Skeletal muscle satellite cell (primary cell): ENCODE data around the gene COA3.

Experiments used
- H3K27me3 ChIP-seq: 2 replicates; pipeline ENCODE4 v1.7.0; 2013; ENCODE audit warnings: low read length; ENCODE audit not compliant: control insufficient read depth, insufficient read depth
- H3K36me3 ChIP-seq: 2 replicates; pipeline ENCODE4 v1.7.0; 2013; ENCODE audit warnings: mild to moderate bottlenecking, control low read depth, low read length; ENCODE audit not compliant: insufficient read depth
- H3K4me1 ChIP-seq: 2 replicates; pipeline ENCODE4 v1.7.0; 2013; ENCODE audit warnings: low read length; ENCODE audit not compliant: control insufficient read depth, insufficient read depth
- H3K4me2 ChIP-seq: 2 replicates; pipeline ENCODE4 v1.7.0; 2013; ENCODE audit warnings: mild to moderate bottlenecking, low read length
- H3K4me3 ChIP-seq: 2 replicates; pipeline ENCODE4 v1.7.0; 2013; ENCODE audit warnings: low read length
- H3K9ac ChIP-seq: 2 replicates; pipeline ENCODE4 v1.7.0; 2013; ENCODE audit warnings: mild to moderate bottlenecking, low read depth, low read length, moderate library complexity
- H3K9me3 ChIP-seq: replicated peaks from 2 replicates; pipeline ENCODE4 v1.7.0; 2013; ENCODE audit warnings: mild to moderate bottlenecking, control low read depth, low read length

The COA3 gene

GRCh38 chr17:42833767-42834422 is 35.4 kb upstream of the COA3 start:
- H3K9ac ChIP-seq: peak overlapping the region; percentile 99
- H3K4me1 ChIP-seq: peaks cover 14% of the 10 kb centered on the region
- H3K36me3 ChIP-seq: peaks cover 32% of the 10 kb centered on the region
- H3K27me3 ChIP-seq: no peaks in the 10 kb centered on the region
- no peaks in the 10 kb centered on the region for H3K9me3 ChIP-seq
- H3K4me2 ChIP-seq: peak overlapping the region; percentile 91
- peak overlapping the region; percentile 92 for H3K4me3 ChIP-seq

- no peaks in the 10 kb centered on the region for H3K27me3 ChIP-seq
- H3K4me3 ChIP-seq: peak within 1 kb of the TSS; percentile 92
- peaks cover 14% of the 10 kb centered on the region for H3K4me1 ChIP-seq
- H3K4me2 ChIP-seq: peak within 1 kb of the TSS; percentile 91
- no peaks in the 10 kb centered on the region for H3K9me3 ChIP-seq
- peak within 1 kb of the TSS; percentile 99 for H3K9ac ChIP-seq
- H3K36me3 ChIP-seq: peaks cover 25% of the 10 kb centered on the region
Measured at GRCh38 chr17:42832934-42833766, 34.6 kb upstream of the COA3 start, which contains the start of gene PSME3. Gene PSME3 (plus strand): TSS chr17:42833397. CDS start chr17:42833632, 235 bp downstream.

GRCh38 chr17:42832213-42832933 is 33.9 kb upstream of the COA3 start:
- H3K9me3 ChIP-seq: no peaks in the 10 kb centered on the region
- peak overlapping the region; percentile 99 for H3K9ac ChIP-seq
- H3K36me3 ChIP-seq: peaks cover 18% of the 10 kb centered on the region
- peak overlapping the region; percentile 92 for H3K4me3 ChIP-seq
- H3K27me3 ChIP-seq: no peaks in the 10 kb centered on the region
- peak overlapping the region; percentile 91 for H3K4me2 ChIP-seq
- peaks cover 14% of the 10 kb centered on the region for H3K4me1 ChIP-seq

- no peak overlapping the region for H3K4me2 ChIP-seq
- peaks cover 14% of the 10 kb centered on the region for H3K4me1 ChIP-seq
- H3K36me3 ChIP-seq: peaks cover 9% of the 10 kb centered on the region
- H3K9ac ChIP-seq: no peak overlapping the region
- no peak overlapping the region for H3K4me3 ChIP-seq
- no peaks in the 10 kb centered on the region for H3K27me3 ChIP-seq
- H3K9me3 ChIP-seq: no peaks in the 10 kb centered on the region
Measured at GRCh38 chr17:42830971-42831370, 32.5 kb upstream of the COA3 start.

GRCh38 chr17:42827472-42827871 is 29.0 kb upstream of the COA3 start:
- Histone ChIP-seq H3K9me3 (no peaks in the 10 kb centered on the region), H3K4me1 (peaks cover 15% of the 10 kb centered on the region), H3K36me3 (no peaks in the 10 kb centered on the region), H3K9ac (no peak overlapping the region), H3K4me2 (no peak overlapping the region), H3K4me3 (no peak overlapping the region), H3K27me3 (no peaks in the 10 kb centered on the region)

- Histone ChIP-seq H3K4me3 (no peak overlapping the region), H3K9me3 (no peaks in the 10 kb centered on the region), H3K4me1 (peaks cover 12% of the 10 kb centered on the region), H3K9ac (no peak overlapping the region), H3K36me3 (peaks cover 38% of the 10 kb centered on the region), H3K4me2 (no peak overlapping the region), H3K27me3 (no peaks in the 10 kb centered on the region)
Measured at GRCh38 chr17:42821176-42821575, 22.7 kb upstream of the COA3 start.

- no peak overlapping the region for H3K4me3 ChIP-seq
- no peak overlapping the region for H3K4me2 ChIP-seq
- H3K4me1 ChIP-seq: peaks cover 22% of the 10 kb centered on the region
- no peak overlapping the region for H3K9ac ChIP-seq
- no peaks in the 10 kb centered on the region for H3K27me3 ChIP-seq
- H3K36me3 ChIP-seq: peaks cover 49% of the 10 kb centered on the region
- no peaks in the 10 kb centered on the region for H3K9me3 ChIP-seq
Measured at GRCh38 chr17:42819939-42820535, 21.5 kb upstream of the COA3 start.

GRCh38 chr17:42818379-42818778 is 19.9 kb upstream of the COA3 start:
- Histone ChIP-seq H3K4me2 (no peak overlapping the region), H3K27me3 (no peaks in the 10 kb centered on the region), H3K4me1 (peaks cover 27% of the 10 kb centered on the region), H3K9ac (no peak overlapping the region), H3K36me3 (peaks cover 64% of the 10 kb centered on the region), H3K9me3 (no peaks in the 10 kb centered on the region), H3K4me3 (no peak overlapping the region)

GRCh38 chr17:42817866-42818265 is 19.4 kb upstream of the COA3 start:
- H3K4me1 ChIP-seq: peaks cover 23% of the 10 kb centered on the region
- no peaks in the 10 kb centered on the region for H3K9me3 ChIP-seq
- H3K4me2 ChIP-seq: no peak overlapping the region
- H3K36me3 ChIP-seq: peaks cover 64% of the 10 kb centered on the region
- no peaks in the 10 kb centered on the region for H3K27me3 ChIP-seq
- no peak overlapping the region for H3K4me3 ChIP-seq
- no peak overlapping the region for H3K9ac ChIP-seq

- Histone ChIP-seq H3K9me3 (no peaks in the 10 kb centered on the region), H3K4me3 (no peak overlapping the region), H3K4me1 (peaks cover 22% of the 10 kb centered on the region), H3K4me2 (peak overlapping the region; percentile 43), H3K36me3 (peaks cover 73% of the 10 kb centered on the region), H3K9ac (no peak overlapping the region), H3K27me3 (no peaks in the 10 kb centered on the region)
Measured at GRCh38 chr17:42814633-42815399, 16.3 kb upstream of the COA3 start.
